Stimulated activated memory B cell treated with anti-CD40 and anti-IgM and Interleukin-4, amounts not matched to agents 10 μg/mL and 1 μg/mL and 100 μg/mL, for 72 hours (primary cell): ENCODE measurements around the gene STX1B.
"Not testable (repeated sequence)": the region's sequence is repeated elsewhere in the genome, so short reads cannot be mapped to it uniquely, and the experiment has no call there.

Source experiments
- ATAC-seq: fragments of 150-1000 bp; cut with Tn5 transposase; 2 replicates; pipeline ENCODE4 v1.10.0; 2021
- H3K27ac Mint-ChIP-seq: one replicate; pipeline ENCODE4 v1.8.0; 2022; ENCODE audit warnings: mild to moderate bottlenecking, mixed read lengths
- H3K27me3 Mint-ChIP-seq: one replicate; pipeline ENCODE4 v1.8.0; 2022; ENCODE audit warnings: mixed read lengths
- H3K36me3 Mint-ChIP-seq: one replicate; pipeline ENCODE4 v1.8.0; 2022; ENCODE audit warnings: mixed read lengths
- H3K4me1 Mint-ChIP-seq: one replicate; pipeline ENCODE4 v1.8.0; 2022; ENCODE audit warnings: mixed read lengths
- H3K4me3 Mint-ChIP-seq: one replicate; pipeline ENCODE4 v1.8.0; 2022; ENCODE audit warnings: mild to moderate bottlenecking, moderate library complexity, mixed read lengths
- H3K9me3 Mint-ChIP-seq: one replicate; pipeline ENCODE4 v1.8.0; 2022; ENCODE audit warnings: mixed read lengths

STX1B gene

DNA sequence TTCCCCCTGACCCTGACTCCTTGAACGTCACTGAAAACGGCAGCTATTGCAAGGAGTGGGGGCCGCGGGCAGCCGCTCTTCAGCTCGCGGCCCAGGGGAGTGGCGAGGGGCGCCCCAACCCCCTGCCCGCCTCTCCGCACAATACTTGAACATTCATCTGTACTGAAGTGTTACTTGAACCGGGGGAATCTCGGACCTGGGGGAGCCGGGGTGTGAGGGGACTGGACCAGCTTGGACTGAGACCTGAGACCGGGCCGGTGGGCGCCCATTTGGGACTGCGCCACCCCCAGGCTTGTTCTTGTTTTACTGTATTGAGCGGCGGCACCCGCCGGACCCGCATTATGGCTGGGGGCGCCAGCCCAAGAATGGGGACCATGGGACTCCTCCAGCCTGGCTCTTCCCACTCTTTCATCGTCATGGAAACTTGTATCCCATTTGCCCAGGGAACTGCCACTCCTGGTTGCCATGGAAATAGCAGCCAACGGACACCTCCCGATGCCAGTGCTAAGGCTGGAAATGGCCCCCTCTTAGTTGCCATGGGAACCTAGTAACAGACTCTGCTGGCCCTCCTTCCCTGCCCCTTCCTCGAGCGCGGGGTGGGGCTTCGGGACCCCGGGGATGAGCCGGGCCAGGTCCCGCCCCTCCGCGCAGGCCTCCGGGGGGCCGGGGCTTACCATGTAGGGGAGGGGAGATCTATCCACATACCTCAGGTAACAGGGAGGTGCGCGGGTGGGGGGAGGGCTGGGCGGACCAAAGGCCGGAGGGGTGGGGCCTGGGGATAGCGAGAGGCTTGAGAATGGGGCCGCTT, 62.4 kb downstream of the STX1B start:
- peak; percentile 31 for ATAC-seq
- peaks cover 29% of the 10 kb centered on the region for H3K36me3 Mint-ChIP-seq

GRCh38 chr16:30947541-30947858, 62.9 kb downstream of the STX1B start:
- peaks cover 24% of the 10 kb centered on the region for H3K4me1 Mint-ChIP-seq
- H3K4me3 Mint-ChIP-seq, result no peak overlapping the region
- H3K9me3 Mint-ChIP-seq, result no peaks in the 10 kb centered on the region
- peaks cover 29% of the 10 kb centered on the region for H3K36me3 Mint-ChIP-seq
- no peak for ATAC-seq
- no peak overlapping the region for H3K27ac Mint-ChIP-seq
- no peaks in the 10 kb centered on the region for H3K27me3 Mint-ChIP-seq

More for the DNA sequence above, 62.4 kb downstream of the STX1B start:
- peaks cover 18% of the 10 kb centered on the region for H3K4me1 Mint-ChIP-seq
- no peaks in the 10 kb centered on the region for H3K9me3 Mint-ChIP-seq
- peak overlapping the region; percentile 89 for H3K27ac Mint-ChIP-seq
- no peaks in the 10 kb centered on the region for H3K27me3 Mint-ChIP-seq
- peak overlapping the region; percentile 15 for H3K4me3 Mint-ChIP-seq

DNA sequence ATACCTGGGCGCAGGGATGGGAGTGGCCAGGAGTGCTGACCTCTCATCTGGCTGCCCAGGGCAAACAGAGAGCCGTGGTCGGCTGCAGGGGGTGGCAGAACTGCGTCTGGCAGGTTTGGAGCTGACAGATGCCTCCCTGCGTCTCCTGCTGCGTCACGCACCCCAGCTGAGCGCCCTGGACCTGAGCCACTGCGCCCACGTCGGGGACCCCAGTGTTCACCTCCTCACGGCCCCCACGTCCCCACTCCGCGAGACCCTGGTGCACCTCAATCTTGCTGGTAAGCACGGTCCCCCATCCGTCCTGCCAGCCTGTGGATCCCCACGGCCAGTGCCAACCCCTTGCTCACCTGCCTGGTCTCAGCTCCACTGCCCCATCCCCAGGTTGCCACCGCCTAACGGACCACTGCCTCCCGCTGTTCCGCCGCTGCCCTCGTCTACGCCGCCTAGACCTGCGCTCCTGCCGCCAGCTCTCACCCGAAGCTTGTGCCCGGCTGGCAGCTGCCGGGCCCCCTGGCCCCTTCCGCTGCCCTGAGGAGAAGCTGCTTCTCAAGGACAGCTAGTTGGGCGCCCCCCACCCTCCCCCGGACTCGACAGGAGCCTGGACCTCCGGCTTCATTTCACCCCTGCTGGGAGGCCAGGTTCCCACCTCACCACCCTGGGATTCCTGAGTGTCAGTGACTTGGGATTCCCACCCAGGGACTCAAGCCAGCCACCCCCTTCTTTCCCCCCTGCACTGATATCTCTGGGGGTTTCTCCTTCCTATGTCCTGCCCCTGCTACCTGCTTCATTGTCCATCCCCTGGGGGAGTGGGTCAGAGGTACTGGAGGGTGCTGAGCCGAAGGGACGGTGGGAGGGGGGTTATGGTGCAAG, 63.5 kb downstream of the STX1B start:
- H3K36me3 Mint-ChIP-seq, result peaks cover 29% of the 10 kb centered on the region
- peaks cover 30% of the 10 kb centered on the region for H3K4me1 Mint-ChIP-seq
- H3K27me3 Mint-ChIP-seq, result no peaks in the 10 kb centered on the region
- no peak overlapping the region for H3K4me3 Mint-ChIP-seq
- no peaks in the 10 kb centered on the region for H3K9me3 Mint-ChIP-seq
- H3K27ac Mint-ChIP-seq, result no peak overlapping the region
- no peak for ATAC-seq

- H3K27me3 Mint-ChIP-seq, result no peaks in the 10 kb centered on the region
- H3K27ac Mint-ChIP-seq, result peak overlapping the region; percentile 2
- no peak overlapping the region for H3K4me3 Mint-ChIP-seq
- no peaks in the 10 kb centered on the region for H3K9me3 Mint-ChIP-seq
- no peak for ATAC-seq
- peaks cover 29% of the 10 kb centered on the region for H3K36me3 Mint-ChIP-seq
- peaks cover 20% of the 10 kb centered on the region for H3K4me1 Mint-ChIP-seq
These were observed 66.1 kb downstream of the STX1B start for GRCh38 chr16:30944352-30944751.

- no peak for ATAC-seq
- Mint-ChIP-seq H3K27ac (peak overlapping the region; percentile 54), H3K4me3 (peak overlapping the region; percentile 59), H3K36me3 (peaks cover 28% of the 10 kb centered on the region), H3K27me3 (no peaks in the 10 kb centered on the region), H3K9me3 (no peaks in the 10 kb centered on the region), H3K4me1 (peaks cover 27% of the 10 kb centered on the region)
These were observed 68.0 kb downstream of the STX1B start for GRCh38 chr16:30942426-30942806.

- Mint-ChIP-seq H3K36me3 (peaks cover 23% of the 10 kb centered on the region), H3K4me3 (peak overlapping the region; percentile 59), H3K9me3 (no peaks in the 10 kb centered on the region), H3K27ac (peak overlapping the region; percentile 54), H3K4me1 (peaks cover 29% of the 10 kb centered on the region), H3K27me3 (no peaks in the 10 kb centered on the region)
- ATAC-seq, result peak; percentile 95
These were observed 68.6 kb downstream of the STX1B start for GRCh38 chr16:30941600-30942425.

DNA sequence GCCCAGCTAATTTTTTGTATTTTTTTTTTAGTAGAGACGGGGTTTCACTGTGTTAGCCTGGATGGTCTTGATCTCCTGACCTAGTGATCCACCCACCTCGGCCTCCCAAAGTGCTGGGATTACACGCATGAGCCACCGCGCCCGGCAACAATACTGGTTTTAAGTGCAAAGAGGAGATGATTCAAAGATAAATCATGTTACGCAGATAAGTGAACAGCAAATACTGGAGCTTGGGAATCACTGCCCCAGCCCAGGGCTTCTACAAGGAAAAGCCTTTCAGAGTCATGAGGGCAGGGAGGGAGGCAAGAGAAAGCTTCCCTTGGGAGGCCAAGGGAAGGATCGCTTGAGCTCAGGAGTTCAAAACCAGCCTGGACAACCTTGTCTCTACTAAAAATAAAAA, 70.9 kb downstream of the STX1B start:
- H3K27ac Mint-ChIP-seq, ATAC-seq, H3K9me3 Mint-ChIP-seq, H3K27me3 Mint-ChIP-seq, H3K4me3 Mint-ChIP-seq: not testable (repeated sequence)
- Mint-ChIP-seq H3K4me1 (peaks cover 38% of the 10 kb centered on the region), H3K36me3 (peaks cover 21% of the 10 kb centered on the region)
